Kidney glomerular epithelial cell (primary cell): Measurements from ENCODE around the gene NREP.

Experiments used
- DNase-seq: peaks from one replicate; lab custom pipeline; 2025; lab: John Stamatoyannopoulos, UW

The NREP gene

GRCh38 chr5:111697215-111697614, 59.8 kb downstream of the NREP start:
- DNase-seq: no peak

- DNase-seq: no peak
Measured at GRCh38 chr5:111695991-111696390, 61.0 kb downstream of the NREP start.

GRCh38 chr5:111694133-111694532, 62.9 kb downstream of the NREP start:
- peak; percentile 48 for DNase-seq

- no peak for DNase-seq
Measured at GRCh38 chr5:111691914-111692313, 65.1 kb downstream of the NREP start.

GRCh38 chr5:111691508-111691907, 65.5 kb downstream of the NREP start:
- no peak for DNase-seq

GRCh38 chr5:111689357-111689935, 67.5 kb downstream of the NREP start:
- no peak for DNase-seq

- DNase-seq: no peak
Measured at GRCh38 chr5:111685969-111686368, 71.0 kb downstream of the NREP start.

GRCh38 chr5:111682641-111683040, 74.4 kb downstream of the NREP start:
- no peak for DNase-seq

- no peak for DNase-seq
Measured at GRCh38 chr5:111682121-111682520, 74.9 kb downstream of the NREP start.

GRCh38 chr5:111681414-111682120, 75.4 kb downstream of the NREP start:
- no peak for DNase-seq

- DNase-seq: peak; percentile 95
Measured at GRCh38 chr5:111680737-111681413, 76.1 kb downstream of the NREP start.

- no peak for DNase-seq
Measured at GRCh38 chr5:111679611-111680010, 77.4 kb downstream of the NREP start.
